Fibroblast of mammary gland (primary cell): ENCODE results near the gene RNF222.
A peak's percentile ranks its signal among the peaks of the same experiment; 100 is the strongest.

Experiments used
- DNase-seq: peaks from one replicate; pipeline ENCODE4 v3.0.0-alpha.2; 2010; ENCODE audit warnings: low read depth
- H3K4me3 ChIP-seq: 2 replicates; pipeline ENCODE4 v1.5.1; 2011; ENCODE audit warnings: low read depth, mild to moderate bottlenecking, low read length, moderate library complexity; ENCODE audit not compliant: control insufficient read depth
- TF ChIP-seq, protein P1 (sequence below): conservative IDR thresholded peaks from 2 replicates; pipeline ENCODE4 v1.5.1; 2011; ENCODE audit warnings: low read depth, low read length, inconsistent platforms; ENCODE audit not compliant: control insufficient read depth, insufficient read depth

RNF222 gene

GRCh38 chr17:8426094-8426720 lies 28.6 kb upstream of the RNF222 start:
- H3K4me3 ChIP-seq: no peak overlapping the region
- TF ChIP-seq, protein P1, sequence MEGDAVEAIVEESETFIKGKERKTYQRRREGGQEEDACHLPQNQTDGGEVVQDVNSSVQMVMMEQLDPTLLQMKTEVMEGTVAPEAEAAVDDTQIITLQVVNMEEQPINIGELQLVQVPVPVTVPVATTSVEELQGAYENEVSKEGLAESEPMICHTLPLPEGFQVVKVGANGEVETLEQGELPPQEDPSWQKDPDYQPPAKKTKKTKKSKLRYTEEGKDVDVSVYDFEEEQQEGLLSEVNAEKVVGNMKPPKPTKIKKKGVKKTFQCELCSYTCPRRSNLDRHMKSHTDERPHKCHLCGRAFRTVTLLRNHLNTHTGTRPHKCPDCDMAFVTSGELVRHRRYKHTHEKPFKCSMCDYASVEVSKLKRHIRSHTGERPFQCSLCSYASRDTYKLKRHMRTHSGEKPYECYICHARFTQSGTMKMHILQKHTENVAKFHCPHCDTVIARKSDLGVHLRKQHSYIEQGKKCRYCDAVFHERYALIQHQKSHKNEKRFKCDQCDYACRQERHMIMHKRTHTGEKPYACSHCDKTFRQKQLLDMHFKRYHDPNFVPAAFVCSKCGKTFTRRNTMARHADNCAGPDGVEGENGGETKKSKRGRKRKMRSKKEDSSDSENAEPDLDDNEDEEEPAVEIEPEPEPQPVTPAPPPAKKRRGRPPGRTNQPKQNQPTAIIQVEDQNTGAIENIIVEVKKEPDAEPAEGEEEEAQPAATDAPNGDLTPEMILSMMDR: no peak
- no peak for DNase-seq

- DNase-seq: peak; percentile 62
- TF ChIP-seq, protein P1: no peak
- H3K4me3 ChIP-seq: no peak overlapping the region
Measured at GRCh38 chr17:8421571-8421970, 23.9 kb upstream of the RNF222 start.

DNA sequence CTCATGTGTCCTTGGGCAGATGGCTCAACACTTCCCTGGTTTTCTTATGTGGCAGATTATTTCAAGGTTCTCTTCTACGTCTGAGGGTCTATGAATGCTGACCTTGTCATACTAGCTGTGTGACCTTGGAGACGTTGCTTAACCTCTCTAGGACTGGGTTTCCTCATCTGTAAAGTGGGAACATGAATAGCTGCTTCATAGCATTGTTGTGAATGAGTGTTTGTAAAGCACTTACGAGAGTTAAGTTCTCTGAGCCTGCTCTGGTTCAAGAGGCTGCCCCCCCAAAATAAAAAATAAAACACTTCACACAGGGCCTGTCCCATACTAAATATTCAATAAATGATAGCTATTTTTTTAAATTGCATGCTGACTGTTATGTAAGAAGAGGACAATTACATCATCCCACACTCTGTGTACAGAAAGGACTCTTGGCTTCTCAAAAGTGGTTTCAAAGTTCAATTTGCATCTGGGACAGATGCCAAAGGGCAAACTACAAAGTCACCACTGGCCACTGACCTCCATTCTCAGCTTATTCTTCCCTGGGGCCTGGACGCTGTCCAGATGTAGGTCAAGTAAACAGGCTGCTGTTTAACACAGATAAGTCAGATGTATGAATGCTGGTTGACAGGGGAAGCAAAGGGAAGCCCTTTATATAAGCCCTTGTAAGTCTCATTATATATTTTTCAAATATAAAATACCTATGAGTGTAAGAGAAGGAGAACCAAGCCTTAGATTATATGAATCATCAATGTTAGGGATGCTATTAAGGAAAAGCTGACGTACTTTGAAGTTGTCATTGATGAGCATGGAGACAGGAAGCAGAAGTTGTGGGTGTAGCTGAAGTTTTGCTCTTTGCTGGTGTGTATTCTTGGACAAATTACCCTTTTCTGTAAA lies 22.7 kb upstream of the RNF222 start:
- TF ChIP-seq, protein P1: no peak
- DNase-seq: peak; percentile 82
- no peak overlapping the region for H3K4me3 ChIP-seq

DNA sequence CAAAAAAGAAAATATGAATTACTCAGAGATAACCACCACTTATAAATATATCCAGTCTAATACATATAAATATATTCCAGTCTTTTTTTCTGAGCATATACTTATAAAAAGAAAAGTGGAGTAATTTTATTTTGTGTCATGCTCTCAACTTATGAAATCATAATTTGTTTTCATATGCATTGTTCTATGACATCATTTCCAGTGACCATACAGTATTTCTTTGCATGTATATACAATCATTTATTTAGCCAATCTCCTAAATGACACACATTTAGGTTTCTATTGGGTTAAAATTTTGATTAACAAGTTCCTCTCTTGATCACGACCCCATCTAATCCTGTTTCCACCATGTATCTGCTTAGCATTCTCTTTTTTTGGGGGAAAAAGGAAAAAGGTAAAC lies 21.7 kb upstream of the RNF222 start:
- no peak for DNase-seq
- no peak overlapping the region for H3K4me3 ChIP-seq
- TF ChIP-seq, protein P1: no peak

- TF ChIP-seq, protein P1: no peak
- DNase-seq: no peak
- H3K4me3 ChIP-seq: no peak overlapping the region
Measured at GRCh38 chr17:8418471-8418870, 20.8 kb upstream of the RNF222 start.

DNA sequence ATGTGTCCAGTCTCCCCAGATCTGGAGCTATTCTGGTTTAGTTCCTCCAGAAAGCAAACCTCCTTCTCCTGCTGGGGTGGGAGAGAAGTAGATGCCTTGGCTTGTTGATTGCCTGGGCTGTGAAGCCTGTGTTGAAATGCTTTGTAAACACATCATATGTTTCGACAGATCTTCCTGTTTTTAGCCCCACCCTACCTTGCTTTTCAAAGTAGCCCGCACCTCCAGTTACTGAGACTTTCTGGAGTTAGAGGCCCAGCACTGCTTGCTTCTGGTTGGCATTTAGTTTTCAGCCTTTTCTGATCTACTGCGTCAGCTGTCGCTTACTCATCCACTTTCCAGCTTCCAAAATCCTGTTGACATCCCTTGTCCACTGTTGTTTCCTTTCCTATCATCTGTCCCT lies 20.2 kb upstream of the RNF222 start:
- TF ChIP-seq, protein P1: no peak
- no peak overlapping the region for H3K4me3 ChIP-seq
- DNase-seq: no peak
